ENCODE data around the gene GDPD1.

GRCh38 chr17:59175076-59175475 is 45.2 kb upstream of the GDPD1 start:
- TF ChIP-seq CTCF (IDR thresholded peaks at IDR 0.05 in 4 of 5, conservative IDR thresholded peaks at IDR 0.05 in 1 of 5) (no peak), POLR2A (IDR thresholded peaks at IDR 0.05) (no peak)

Data from gastrocnemius medialis (tissue), 4 donors.